GM12872 (cell line): ENCODE measurements around the gene TCAP.

Experiments used
- CTCF ChIP-seq: IDR thresholded peaks from 3 replicates; pipeline ENCODE4 v1.5.1; 2011; ENCODE audit warnings: low read depth, mild to moderate bottlenecking, low read length, moderate library complexity; ENCODE audit not compliant: insufficient read depth

Gene TCAP

GRCh38 chr17:39638317-39638716, 26.8 kb upstream of the TCAP start:
- TF ChIP-seq CTCF: no peak

GRCh38 chr17:39639043-39639442, 26.1 kb upstream of the TCAP start:
- TF ChIP-seq CTCF: no peak

DNA sequence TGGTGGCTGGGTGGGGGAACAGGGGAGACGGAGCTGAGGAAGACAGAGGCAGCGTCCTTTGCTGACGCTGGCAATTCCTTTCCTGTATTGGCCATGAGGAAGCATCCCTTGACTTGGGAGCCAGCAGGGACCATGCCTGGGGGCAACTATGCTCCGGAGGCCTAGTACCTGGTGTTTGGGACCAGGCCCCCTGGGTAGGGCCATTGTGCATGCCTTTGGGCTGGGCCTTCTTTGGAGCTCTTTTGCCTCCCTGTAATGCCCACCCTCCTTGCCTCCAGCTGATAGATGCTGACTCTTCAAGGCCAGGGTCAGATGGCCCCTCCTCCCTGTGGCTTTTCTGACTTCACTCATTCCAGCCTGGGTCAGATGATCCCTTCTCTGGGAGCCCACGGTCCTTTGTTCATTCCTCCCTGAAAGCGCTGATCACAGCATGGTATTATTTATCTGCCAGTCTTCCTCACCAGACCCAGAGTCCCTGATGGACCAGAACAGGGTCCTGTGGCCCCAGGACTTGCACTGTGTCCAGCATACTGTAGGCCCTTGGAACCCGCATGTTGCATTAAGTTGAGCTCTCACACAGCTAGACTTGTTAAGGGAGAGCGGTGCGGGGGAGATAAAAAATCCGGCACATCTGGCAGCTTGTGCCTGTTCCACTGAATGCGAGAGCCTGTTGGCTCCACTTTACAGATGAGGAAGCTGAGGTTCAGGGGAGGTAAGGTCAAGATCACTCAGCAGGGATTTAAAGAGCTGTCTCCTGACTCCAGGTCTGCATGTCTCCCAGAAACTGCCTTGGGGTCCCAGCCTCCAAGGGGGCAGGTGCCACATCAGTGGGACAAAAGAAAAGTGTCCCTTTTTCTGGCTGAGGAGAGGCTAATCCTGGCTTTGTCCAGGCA, 25.3 kb upstream of the TCAP start:
- TF ChIP-seq CTCF: no peak

DNA sequence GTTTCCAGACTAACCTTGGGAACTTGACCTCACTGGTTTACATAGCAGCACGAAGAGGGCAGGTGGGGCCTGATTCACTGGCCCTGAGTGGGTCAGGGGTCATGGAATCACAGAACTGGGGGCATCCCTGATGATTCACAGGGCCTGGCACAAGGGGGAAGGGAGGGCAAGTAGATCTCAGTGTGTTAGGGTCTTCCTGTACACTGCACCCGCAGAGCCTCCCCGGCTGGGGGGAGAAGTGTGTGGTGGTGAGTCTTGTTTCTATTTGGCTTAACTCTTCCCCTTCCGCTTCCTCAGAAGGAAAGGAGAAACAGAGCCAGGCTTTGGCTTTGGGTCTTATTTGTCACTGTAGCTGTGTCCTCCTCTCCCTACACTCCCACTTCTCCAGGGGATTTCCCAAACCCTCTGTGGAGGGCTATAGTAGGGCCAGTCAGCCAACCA, 24.5 kb upstream of the TCAP start:
- TF ChIP-seq CTCF: no peak

- TF ChIP-seq CTCF: no peak
These were observed 24.1 kb upstream of the TCAP start for GRCh38 chr17:39641097-39641496.

GRCh38 chr17:39641883-39642282, 23.3 kb upstream of the TCAP start:
- no peak for TF ChIP-seq CTCF

- no peak for TF ChIP-seq CTCF
These were observed 22.7 kb upstream of the TCAP start for GRCh38 chr17:39642291-39643074.
